ENCODE data around the gene CHRNA4. TPM values are rescaled to one million over a fixed set of nuclear protein-coding genes. Genes with fewer than 3 reads are reported as not detected.

Gene CHRNA4
- total and polyA plus RNA-seq, 2 of the 4 experiments (the other 2 are of a cell fraction) = not detected

- no peaks in the 10 kb centered on the region for H3K9me3 ChIP-seq (ENCODE audit: control insufficient read depth, insufficient read depth, low read length)
- 0 out of 2 replicates have a peak, but pooled peaks cover 4% of the 10 kb centered on the region for H4K20me1 ChIP-seq (ENCODE audit: insufficient read depth, low read length)
- peaks cover 63% of the 10 kb centered on the region for H3K27me3 ChIP-seq (ENCODE audit: control insufficient read depth, insufficient read depth, low read length)
- no peak overlapping the region for H2AFZ ChIP-seq (replicated peaks; ENCODE audit: low read length, poor library complexity)
- no peak overlapping the region for H3K4me3 ChIP-seq (ENCODE audit: insufficient read depth, low read depth, low read length)
- dilution Hi-C loops (cut with HindIII; ENCODE audit: low sequenced_read_pairs, unreplicated experiment) (no loop called here), in situ Hi-C loops (cut with MboI; ENCODE audit: low sequenced_read_pairs) (no loop called here), intact Hi-C loops (cut with micrococcal nuclease) (no loop called here)
- H2BK120ac ChIP-seq (ENCODE audit: low read depth, low read length) = no peak overlapping the region
- H2AK9ac ChIP-seq (replicated peaks; ENCODE audit: low read depth, low read length, poor library complexity) = no peak overlapping the region
- H3K4me2 ChIP-seq (ENCODE audit: low read depth, low read length) = no peak overlapping the region
- TF ChIP-seq ELK1 (IDR thresholded peaks at IDR 0.05; ENCODE audit: borderline replicate concordance, low read depth, low read length) (no peak), RFX5 (IDR thresholded peaks at IDR 0.05; ENCODE audit: low read depth, low read length) (no peak), RAD21 (IDR thresholded peaks at IDR 0.05; ENCODE audit: low read length) (no peak), FOS (IDR thresholded peaks at IDR 0.05; ENCODE audit: low read depth, low read length) (no peak), CHD1 (IDR thresholded peaks at IDR 0.05; ENCODE audit: low read depth, low read length) (no peak), MXI1 (IDR thresholded peaks at IDR 0.05; ENCODE audit: borderline replicate concordance, low read depth, low read length) (no peak)
- H3K14ac ChIP-seq (replicated peaks; ENCODE audit: low read depth, low read length) = no peak overlapping the region
- H3K4me1 ChIP-seq (ENCODE audit: control insufficient read depth, insufficient read depth, low read length) = no peaks in the 10 kb centered on the region
- no peak for ATAC-seq (ENCODE audit: low read depth)
- no TSS peak for BruUV-seq (replicated peaks)
- CTCF ChIA-PET = no interaction called here
- no peak overlapping the region for H2BK15ac ChIP-seq (ENCODE audit: low read depth, low read length)
- no peak overlapping the region for H3K56ac ChIP-seq (ENCODE audit: extremely low read depth, insufficient read depth, low read length)
- H3K36me3 ChIP-seq (ENCODE audit: control insufficient read depth, insufficient read depth, low read length) = no peaks in the 10 kb centered on the region
- no peak overlapping the region for H4K8ac ChIP-seq (ENCODE audit: low read depth in 2 of 2, low read length in 2 of 2)
- no peak overlapping the region for H3K9ac ChIP-seq (ENCODE audit: low read depth, low read length)
- POLR2A ChIA-PET (ENCODE audit: unreplicated experiment) = no interaction called here
- H4K5ac ChIP-seq (ENCODE audit: low read depth, low read length) = no peak overlapping the region
- H3K23ac ChIP-seq (ENCODE audit: low read depth, low read length) = no peak overlapping the region
- 58% methylated on average over 10 of the region's 24 CpGs; no CpG with 5 or more reads in 1 of the 2 experiments for WGBS, 2 experiments (ENCODE audit: extremely low coverage in 2 of 2, insufficient read length in 1 of 2)
- no peak overlapping the region for H2AK5ac ChIP-seq (ENCODE audit: low read depth, low read length)
- no peak overlapping the region for H4K91ac ChIP-seq (ENCODE audit: insufficient read depth, low read depth, low read length)
- H2BK5ac ChIP-seq (ENCODE audit: low read depth, low read length, poor library complexity, severe bottlenecking) = no peak overlapping the region
- DNase-seq = no peak
- no peaks in the 10 kb centered on the region for H3K9me1 ChIP-seq (ENCODE audit: insufficient read depth, low read length)
- no peak overlapping the region for H3K18ac ChIP-seq (ENCODE audit: low read depth, low read length)
- no peak overlapping the region for H3K27ac ChIP-seq (ENCODE audit: insufficient read depth, low read length)
- H3K4ac ChIP-seq (ENCODE audit: low read depth, low read length) = no peak overlapping the region
- no peak overlapping the region for H2BK20ac ChIP-seq (ENCODE audit: low read depth, low read length)
- no peaks in the 10 kb centered on the region for H3K79me1 ChIP-seq (ENCODE audit: low read depth in 1 of 2, low read length in 2 of 2)
Observed at GRCh38 chr20:63369724-63370617, 8.8 kb upstream of the CHRNA4 start.
